Mesenchymal stem cell (in vitro differentiated cells and primary cell): ENCODE data around the gene SLC25A25.

Experiments
- DNase-seq: peaks from one replicate; pipeline ENCODE4 v3.0.0-alpha.2; 2013
- H2AFZ ChIP-seq: one replicate; pipeline ENCODE4 v1.6.1; 2013; ENCODE audit warnings: low read depth, mild to moderate bottlenecking, control low read depth, inconsistent platforms, low read length, moderate library complexity
- H2AK5ac ChIP-seq: 2 replicates; pipeline ENCODE4 v1.6.1; 2013; ENCODE audit warnings: low read length, moderate library complexity, mild to moderate bottlenecking, inconsistent platforms; ENCODE audit not compliant: severe bottlenecking
- H2BK120ac ChIP-seq: one replicate; pipeline ENCODE4 v1.6.1; 2013; ENCODE audit warnings: low read depth, mild to moderate bottlenecking, inconsistent platforms, low read length, moderate library complexity
- H2BK12ac ChIP-seq, 2 experiments: one replicate each; pipeline ENCODE4 v1.6.1; 2013; ENCODE audit warnings: inconsistent platforms in 2 of 2, low read length in 2 of 2, mild to moderate bottlenecking in 2 of 2, moderate library complexity in 2 of 2, control low read depth in 1 of 2
- H2BK15ac ChIP-seq: one replicate; pipeline ENCODE4 v1.6.1; 2013; ENCODE audit warnings: mild to moderate bottlenecking, low read depth, inconsistent platforms; ENCODE audit not compliant: poor library complexity, severe bottlenecking
- H2BK5ac ChIP-seq: 2 replicates; pipeline ENCODE4 v1.6.1; 2013; ENCODE audit warnings: low read depth, mild to moderate bottlenecking, low read length, control low read depth, inconsistent platforms; ENCODE audit not compliant: poor library complexity, severe bottlenecking
- H3K14ac ChIP-seq, 2 experiments: one replicate each; pipeline ENCODE4 v1.6.1; 2013; ENCODE audit warnings: inconsistent platforms in 2 of 2, low read length in 2 of 2, control low read depth in 1 of 2, mild to moderate bottlenecking in 1 of 2, moderate library complexity in 1 of 2
- H3K18ac ChIP-seq, 2 experiments: one replicate each; pipeline ENCODE4 v1.6.1; 2013; ENCODE audit warnings: inconsistent platforms in 2 of 2, low read length in 2 of 2, control low read depth in 1 of 2, low read depth in 1 of 2, mild to moderate bottlenecking in 1 of 2
- H3K23ac ChIP-seq, 2 experiments: one replicate each; pipeline ENCODE4 v1.6.1; 2013; ENCODE audit warnings: inconsistent platforms in 2 of 2, low read length in 2 of 2, mild to moderate bottlenecking in 2 of 2, moderate library complexity in 2 of 2, control low read depth in 1 of 2
- H3K27ac ChIP-seq: 2 replicates; pipeline ENCODE4 v1.5.1; 2013; ENCODE audit warnings: mild to moderate bottlenecking, moderate library complexity, low read length, control low read depth, inconsistent platforms; ENCODE audit not compliant: poor library complexity, severe bottlenecking
- H3K27me3 ChIP-seq, 2 experiments: 2 replicates each; pipeline versions ENCODE4 v1.6.1 to v1.7.0; 2013; ENCODE audit warnings: low read length in 2 of 2, mild to moderate bottlenecking in 2 of 2, moderate library complexity in 2 of 2, control low read depth in 1 of 2, inconsistent platforms in 1 of 2; ENCODE audit not compliant: control insufficient read depth in 1 of 2, insufficient read depth in 1 of 2
- H3K36me3 ChIP-seq, 2 experiments: 2 replicates each; pipeline versions ENCODE4 v1.6.1 to v1.7.0; 2013; ENCODE audit warnings: low read length in 2 of 2, control low read depth in 1 of 2, inconsistent platforms in 1 of 2, low read depth in 1 of 2, mild to moderate bottlenecking in 1 of 2; ENCODE audit not compliant: insufficient read depth in 2 of 2, control insufficient read depth in 1 of 2
- H3K4ac ChIP-seq, 2 experiments: one replicate each; pipeline ENCODE4 v1.6.1; 2013; ENCODE audit warnings: inconsistent platforms in 2 of 2, low read length in 2 of 2, mild to moderate bottlenecking in 2 of 2, moderate library complexity in 2 of 2, control low read depth in 1 of 2, low read depth in 1 of 2
- H3K4me1 ChIP-seq: 2 replicates; pipeline ENCODE4 v1.6.1; 2013; ENCODE audit warnings: low read depth, low read length, control low read depth; ENCODE audit not compliant: control insufficient read depth, insufficient read depth
- H3K4me2 ChIP-seq: 2 replicates; pipeline ENCODE4 v1.6.1; 2013; ENCODE audit warnings: low read length, mild to moderate bottlenecking, inconsistent platforms; ENCODE audit not compliant: poor library complexity, severe bottlenecking
- H3K4me3 ChIP-seq, 2 experiments: 2 replicates each; pipeline versions ENCODE4 v1.5.1 to v1.7.0; 2013; ENCODE audit warnings: low read length in 2 of 2, mild to moderate bottlenecking in 2 of 2, control low read depth in 1 of 2, low read depth in 1 of 2; ENCODE audit not compliant: insufficient read depth in 1 of 2
- H3K79me1 ChIP-seq: replicated peaks from 2 replicates; pipeline ENCODE4 v1.6.1; 2013; ENCODE audit warnings: mild to moderate bottlenecking, control low read depth, low read length, inconsistent platforms; ENCODE audit not compliant: poor library complexity, severe bottlenecking
- H3K9ac ChIP-seq: 2 replicates; pipeline ENCODE4 v1.7.0; 2013; ENCODE audit warnings: mild to moderate bottlenecking, low read length, moderate library complexity
- H3K9me3 ChIP-seq: 2 replicates; pipeline ENCODE4 v1.7.0; 2013; ENCODE audit warnings: mild to moderate bottlenecking, low read length; ENCODE audit not compliant: control insufficient read depth
- H4K8ac ChIP-seq: one replicate; pipeline ENCODE4 v1.6.1; 2013; ENCODE audit warnings: inconsistent platforms, mild to moderate bottlenecking, low read length, moderate library complexity
- H4K91ac ChIP-seq: one replicate; pipeline ENCODE4 v1.6.1; 2013; ENCODE audit warnings: mild to moderate bottlenecking, low read length, inconsistent platforms
- WGBS: methylation state at CpG from one replicate; pipeline ENCODE4 v1.1.7; 2013; ENCODE audit warnings: mixed read lengths; 5-methylcytosine and 5-hydroxymethylcytosine counted together

The SLC25A25 gene

DNA sequence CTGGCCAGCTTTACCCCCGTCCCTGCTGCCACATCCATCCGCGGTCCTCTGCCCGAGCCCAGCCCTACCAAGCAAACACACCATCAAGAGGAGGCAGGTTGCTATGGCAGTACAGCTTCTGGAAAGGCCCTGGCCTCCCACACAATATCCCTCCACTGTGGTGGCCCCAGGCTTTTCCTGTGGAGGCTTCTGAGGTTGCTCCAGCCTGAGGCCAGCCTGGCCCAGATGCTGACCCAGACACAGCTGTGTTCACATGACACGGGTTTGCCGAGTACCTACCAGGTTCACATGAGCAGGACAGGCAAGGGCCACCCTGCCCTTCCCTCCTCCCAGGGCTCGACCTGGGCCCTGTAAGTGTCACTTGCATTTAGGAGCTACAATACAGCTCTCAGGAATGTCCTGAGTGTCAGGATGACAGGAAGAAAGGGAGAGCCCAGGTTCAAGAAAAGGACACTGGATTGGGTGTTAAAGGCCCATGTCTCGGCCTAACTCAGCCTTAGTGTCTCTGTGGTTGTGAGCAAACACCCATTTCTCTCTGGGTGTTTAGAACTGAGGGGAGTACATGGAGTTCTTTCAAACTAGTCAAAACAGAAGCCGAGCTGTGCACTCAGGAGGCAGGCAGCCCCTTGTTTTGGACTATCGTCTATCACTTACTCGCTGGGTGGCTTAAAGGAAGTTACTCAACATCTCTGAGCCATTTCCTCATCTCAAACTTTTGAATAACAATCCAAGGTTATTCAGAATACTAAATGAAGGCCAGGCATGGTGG is 41.1 kb upstream of the SLC25A25 start:
- Histone ChIP-seq H3K14ac (no peak overlapping the region), H4K8ac (peak overlapping the region; percentile 56), H3K9ac (no peak overlapping the region), H3K9me3 (no peaks in the 10 kb centered on the region), H4K91ac (peak overlapping the region; percentile 56), H2AK5ac (no peak overlapping the region), H3K4me1 (peaks cover 1% of the 10 kb centered on the region), H3K4me2 (no peak overlapping the region), H2BK12ac (peak overlapping the region; percentile 5 to 54), H3K27ac (no peak overlapping the region), H2AFZ (no peak overlapping the region), H3K36me3 (no peaks in the 10 kb centered on the region), H3K27me3 (no peaks in the 10 kb centered on the region), H3K23ac (no peak overlapping the region), H3K4ac (peak overlapping the region; percentile 0 to 18), H2BK5ac (no peak overlapping the region), H3K4me3 (no peak overlapping the region), H2BK120ac (no peak overlapping the region), H2BK15ac (no peak overlapping the region), H3K79me1 (no peaks in the 10 kb centered on the region), H3K18ac (peak overlapping the region in 1 of 2 experiments; percentile 25)
- WGBS = 75% methylated on average over 11 of the region's 11 CpGs
- DNase-seq = peak; percentile 43

DNA sequence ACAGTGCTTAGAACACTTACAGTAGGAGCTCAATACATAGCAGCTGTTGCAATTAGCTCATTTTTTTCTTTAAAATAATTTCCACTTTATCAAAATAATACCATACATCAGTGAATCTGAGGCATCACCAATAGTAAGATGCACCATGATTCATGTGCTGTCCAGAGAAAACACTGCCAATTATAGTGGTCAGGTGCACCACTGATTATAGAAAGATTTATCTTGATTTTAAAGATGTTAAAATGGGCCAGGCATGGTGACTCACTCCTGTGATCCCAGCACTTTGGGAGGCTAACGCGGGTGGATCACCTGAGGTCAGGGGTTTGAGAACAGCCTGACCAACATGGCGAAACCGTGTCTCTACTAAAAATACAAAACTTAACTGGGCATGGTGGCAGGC is 40.3 kb upstream of the SLC25A25 start:
- H4K8ac ChIP-seq = no peak overlapping the region
- no peak overlapping the region for H3K14ac ChIP-seq
- no peak overlapping the region for H3K4me3 ChIP-seq
- 97% methylated on average over 4 of the region's 4 CpGs for WGBS
- H4K91ac ChIP-seq = no peak overlapping the region
- no peaks in the 10 kb centered on the region for H3K36me3 ChIP-seq
- H3K18ac ChIP-seq = no peak overlapping the region
- H2BK12ac ChIP-seq = no peak overlapping the region
- no peaks in the 10 kb centered on the region for H3K27me3 ChIP-seq
- H3K9me3 ChIP-seq = no peaks in the 10 kb centered on the region
- no peak overlapping the region for H2AK5ac ChIP-seq
- no peak for DNase-seq
- no peak overlapping the region for H2AFZ ChIP-seq
- H3K79me1 ChIP-seq = no peaks in the 10 kb centered on the region
- H3K9ac ChIP-seq = no peak overlapping the region
- no peak overlapping the region for H2BK120ac ChIP-seq
- no peak overlapping the region for H2BK15ac ChIP-seq
- no peak overlapping the region for H3K4ac ChIP-seq
- H3K23ac ChIP-seq = no peak overlapping the region
- no peak overlapping the region for H3K27ac ChIP-seq
- no peak overlapping the region for H2BK5ac ChIP-seq
- no peak overlapping the region for H3K4me2 ChIP-seq
- peaks cover 1% of the 10 kb centered on the region for H3K4me1 ChIP-seq

DNA sequence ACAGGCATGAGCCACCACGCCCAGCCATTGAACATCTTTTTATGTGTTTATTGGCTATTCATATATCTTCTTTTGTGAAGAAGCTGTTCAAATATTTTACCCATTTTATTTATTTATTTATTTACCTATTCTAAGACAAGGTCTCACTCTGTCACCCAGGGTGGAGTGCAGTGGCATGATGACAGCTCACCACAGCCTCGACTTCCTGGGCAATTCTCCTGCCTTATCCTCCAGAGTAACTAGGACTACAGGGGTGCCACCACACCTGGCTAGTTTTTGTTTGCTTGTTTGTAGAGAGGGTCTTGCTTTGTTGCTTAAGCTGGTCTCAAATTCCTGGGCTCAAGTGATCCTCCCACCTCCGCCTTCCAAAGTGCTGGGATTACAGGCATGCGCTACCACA is 34.4 kb upstream of the SLC25A25 start:
- Histone ChIP-seq H3K4ac (no peak overlapping the region), H3K14ac (no peak overlapping the region), H2BK15ac (no peak overlapping the region), H4K8ac (no peak overlapping the region), H2BK12ac (no peak overlapping the region), H3K9ac (no peak overlapping the region), H2AK5ac (no peak overlapping the region), H3K23ac (no peak overlapping the region), H3K4me1 (no peaks in the 10 kb centered on the region), H4K91ac (no peak overlapping the region), H3K27me3 (no peaks in the 10 kb centered on the region), H3K36me3 (no peaks in the 10 kb centered on the region), H3K27ac (no peak overlapping the region), H2BK120ac (no peak overlapping the region), H2BK5ac (no peak overlapping the region), H2AFZ (no peak overlapping the region), H3K9me3 (no peaks in the 10 kb centered on the region), H3K79me1 (no peaks in the 10 kb centered on the region), H3K4me2 (no peak overlapping the region), H3K4me3 (no peak overlapping the region), H3K18ac (no peak overlapping the region)
- no peak for DNase-seq
- WGBS = 99% methylated on average over 2 of the region's 4 CpGs

DNA sequence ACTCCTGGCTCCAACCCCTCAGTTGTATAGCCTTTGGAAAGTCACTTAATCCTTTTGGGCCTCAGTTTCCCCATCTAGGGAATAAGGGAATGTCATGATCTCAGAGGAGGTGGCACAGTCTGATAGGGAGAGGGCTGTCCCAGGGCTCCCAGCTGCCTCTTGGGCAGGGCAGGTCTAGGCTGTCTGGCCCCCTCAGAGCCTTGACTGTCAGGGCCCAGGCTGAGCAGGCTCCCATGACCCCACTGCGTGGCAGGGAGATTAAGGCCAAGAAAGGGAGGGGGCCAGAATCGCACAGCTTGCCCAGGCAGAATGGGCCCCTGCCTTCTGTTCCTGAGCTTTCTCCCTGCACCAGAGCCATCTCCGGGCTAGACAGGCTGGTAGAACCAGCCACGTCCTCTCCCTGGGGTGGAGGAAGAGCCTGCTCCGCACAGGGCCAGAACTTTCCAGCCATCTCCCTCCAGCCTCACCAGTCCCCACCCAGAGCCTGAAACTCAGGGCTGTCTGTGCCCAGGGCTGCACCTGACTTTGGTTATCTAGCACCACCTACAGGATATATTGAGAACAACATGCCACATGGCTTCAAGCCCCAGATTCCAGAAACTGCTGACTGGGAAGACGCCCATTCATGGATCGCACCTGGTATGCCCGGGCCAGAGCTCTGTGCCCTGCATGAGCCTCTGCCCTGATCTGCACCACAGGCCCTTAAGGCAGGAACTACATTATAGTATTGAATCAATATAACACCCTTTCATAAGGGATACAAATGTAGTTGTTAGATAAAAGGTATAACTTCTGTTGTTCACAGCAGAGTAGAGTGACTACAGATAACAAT is 33.0 kb upstream of the SLC25A25 start:
- Histone ChIP-seq H3K9me3 (no peaks in the 10 kb centered on the region), H2BK5ac (no peak overlapping the region), H3K27ac (no peak overlapping the region), H3K27me3 (no peaks in the 10 kb centered on the region), H3K4ac (peak overlapping the region; percentile 32 to 84), H2BK120ac (no peak overlapping the region), H2AK5ac (no peak overlapping the region), H3K4me1 (no peaks in the 10 kb centered on the region), H3K4me3 (no peak overlapping the region), H2BK12ac (peak overlapping the region in 1 of 2 experiments; percentile 59), H4K91ac (peak overlapping the region; percentile 85), H3K18ac (peak overlapping the region in 1 of 2 experiments; percentile 61), H3K23ac (no peak overlapping the region), H3K36me3 (no peaks in the 10 kb centered on the region), H3K79me1 (no peaks in the 10 kb centered on the region), H3K4me2 (no peak overlapping the region), H3K9ac (peak overlapping the region; percentile 48), H4K8ac (peak overlapping the region; percentile 74), H3K14ac (peak overlapping the region in 1 of 2 experiments; percentile 44), H2AFZ (no peak overlapping the region), H2BK15ac (no peak overlapping the region)
- DNase-seq = peak; percentile 77
- 35% methylated on average over 8 of the region's 8 CpGs for WGBS
